HepG2 (cell line): ENCODE results near the gene PARN. TPM values are rescaled to one million over a fixed set of nuclear protein-coding genes. Genes with fewer than 3 reads are reported as not detected.

Experiments used
- CAMTA2 ChIP-seq: sonication (generic); formaldehyde crosslinking; IDR thresholded peaks from 2 replicates; pipeline ENCODE4 v1.4.0; 2020; ENCODE audit warnings: mild to moderate bottlenecking, missing genetic modification reagents, borderline replicate concordance
- HOMEZ ChIP-seq: IDR thresholded peaks from 2 replicates; pipeline ENCODE4 v1.6.1; 2016; ENCODE audit warnings: low read depth
- IRF9 ChIP-seq: sonication (generic); formaldehyde crosslinking; IDR thresholded peaks from 2 replicates; pipeline ENCODE4 v1.8.0; 2022; ENCODE audit warnings: missing genetic modification reagents, mild to moderate bottlenecking, borderline replicate concordance
- MBD4 ChIP-seq: IDR thresholded peaks from 2 replicates; pipeline ENCODE4 v1.6.1; 2012; ENCODE audit warnings: low read length, inconsistent platforms, borderline replicate concordance
- RARA ChIP-seq: IDR thresholded peaks from 2 replicates; pipeline ENCODE4 v1.6.1; 2016; ENCODE audit warnings: missing genetic modification reagents, missing compliant biosample characterization
- SP5 ChIP-seq: IDR thresholded peaks from 2 replicates; pipeline ENCODE4 v1.6.1; 2016; ENCODE audit warnings: low read depth, borderline replicate concordance
- TEAD3 ChIP-seq: optimal IDR thresholded peaks from 2 replicates; pipeline ENCODE3; 2016; ENCODE audit warnings: borderline replicate concordance
- ZBED4 ChIP-seq: sonication (generic); formaldehyde crosslinking; IDR thresholded peaks from 2 replicates; pipeline ENCODE4 v1.4.0; 2020; ENCODE audit warnings: missing genetic modification reagents, borderline replicate concordance
- ZBTB34 ChIP-seq: sonication (generic); formaldehyde crosslinking; IDR thresholded peaks from 2 replicates; pipeline ENCODE4 v1.8.0; 2022; ENCODE audit warnings: mild to moderate bottlenecking, missing genetic modification reagents
- ZBTB38 ChIP-seq: sonication (generic); formaldehyde crosslinking; IDR thresholded peaks from 2 replicates; pipeline ENCODE4 v1.5.1; 2020; ENCODE audit warnings: mild to moderate bottlenecking, missing genetic modification reagents
- ZBTB43 ChIP-seq: sonication (generic); formaldehyde crosslinking; conservative IDR thresholded peaks from 2 replicates; pipeline ENCODE4 v1.4.0; 2020; ENCODE audit warnings: missing genetic modification reagents
- ZNF20 ChIP-seq: sonication (generic); formaldehyde crosslinking; IDR thresholded peaks from 2 replicates; pipeline ENCODE4 v1.4.0; 2020; ENCODE audit warnings: mild to moderate bottlenecking, moderate library complexity, missing genetic modification reagents
- ZNF205 ChIP-seq: IDR thresholded peaks from 2 replicates; pipeline ENCODE4 v1.6.1; 2018; ENCODE audit warnings: missing biosample characterization, missing genetic modification reagents
- ZNF235 ChIP-seq: sonication (generic); formaldehyde crosslinking; IDR thresholded peaks from 2 replicates; pipeline ENCODE4 v1.8.1; 2023; ENCODE audit warnings: mild to moderate bottlenecking, missing genetic modification reagents, borderline replicate concordance
- ZNF550 ChIP-seq: sonication (generic); formaldehyde crosslinking; IDR thresholded peaks from 2 replicates; pipeline ENCODE4 v1.4.0; 2020; ENCODE audit warnings: mild to moderate bottlenecking, missing genetic modification reagents, borderline replicate concordance
- ZNF782 ChIP-seq: sonication (generic); formaldehyde crosslinking; IDR thresholded peaks from 2 replicates; pipeline ENCODE4 v1.4.0; 2020; ENCODE audit warnings: missing genetic modification reagents, mild to moderate bottlenecking, borderline replicate concordance
- polyA plus RNA-seq, 8 experiments: library from polyadenylated mRNA; depleted of rRNA in 3 of 8; stranded (reverse) in 7 of 8; unstranded in 1 of 8; fragments of >200 nt; fragmentation: Illumina TruSeq in 4 of 8; extraction: Trizol in 4 of 8; gene quantifications; 2 replicates each; pipeline versions ENCODE4 v1.2.1 to v1.2.3, GENCODE V29; 2011 to 2016; ENCODE audit warnings: low read depth in 4 of 8, missing spikeins in 1 of 8, mixed read lengths in 1 of 8; ENCODE audit not compliant: insufficient read depth in 1 of 8
- total RNA-seq, 5 experiments: library from RNA; depleted of rRNA; stranded (reverse); fragments of >200 nt; fragmentation: Illumina TruSeq; extraction: Trizol; gene quantifications; 2 replicates each; pipeline ENCODE4 v1.2.3, GENCODE V29; 2016; ENCODE audit warnings: low read depth in 1 of 5
- TF ChIP-seq, protein P1 (sequence below): IDR thresholded peaks from 2 replicates; pipeline ENCODE4 v1.6.1; 2012; ENCODE audit warnings: low read depth, low read length, improper control_type of control experiment

PARN gene
- total and polyA plus RNA-seq, 2 of the 13 experiments (the other 11 are each of a cell fraction or from before 2014, with no cell fraction given): 13.3 to 47.6 TPM

DNA sequence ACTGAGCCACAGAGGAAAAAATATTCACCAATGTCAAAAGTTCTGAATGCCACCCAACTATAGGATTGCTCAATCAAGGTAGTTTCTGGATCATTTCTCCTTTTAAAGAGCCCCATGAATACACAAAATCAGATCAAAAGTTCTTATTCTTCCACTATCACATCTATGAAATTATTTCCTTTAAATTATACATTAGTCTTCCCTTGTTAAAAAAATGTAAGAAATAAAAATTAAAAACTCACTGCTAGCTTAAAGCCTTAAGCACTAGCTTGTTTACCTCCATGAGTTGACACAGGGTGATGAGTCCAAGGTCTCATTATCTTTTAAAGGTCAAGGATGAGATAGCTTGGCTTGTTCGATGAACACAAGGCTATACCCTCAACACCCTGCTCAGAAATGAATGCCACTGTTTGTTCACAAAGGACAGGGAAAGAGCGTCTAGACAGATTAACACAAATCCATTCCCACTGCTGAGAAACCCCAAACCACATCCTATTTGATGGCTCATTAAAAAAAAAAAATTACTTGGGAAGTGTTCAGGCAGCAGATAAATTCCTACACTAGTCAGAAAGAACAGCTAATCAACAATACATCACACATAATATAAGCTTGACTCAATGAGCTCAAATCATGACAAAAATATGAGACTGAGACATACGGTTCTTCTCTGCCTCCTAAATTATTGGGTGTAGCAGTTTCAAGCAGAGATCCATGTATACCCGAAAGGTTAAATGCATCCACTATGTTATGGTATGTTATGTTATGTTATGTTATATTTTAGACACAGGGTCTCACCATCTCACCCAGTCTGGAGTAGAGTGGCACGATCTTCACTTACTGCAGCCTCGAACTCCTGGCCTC is 118.9 kb downstream of the PARN start (continued):
- TF ChIP-seq ZBED4 (CRISPR knock-in tag) (no peak), ZNF235 (no peak), CAMTA2 (CRISPR knock-in tag) (no peak), ZNF20 (CRISPR knock-in tag) (no peak), HOMEZ (CRISPR knock-in tag) (peak; percentile 90; the same call in 1 of the 2 replicates), ZBTB38 (CRISPR knock-in tag) (no peak), RARA (CRISPR knock-in tag) (peak; percentile 100), ZNF205 (CRISPR knock-in tag) (peak; percentile 89), IRF9 (CRISPR knock-in tag) (no peak), TEAD3 (CRISPR knock-in tag) (peak; percentile 95), MBD4 (0 out of 2 replicates have a peak, but pooled peaks have one; percentile 79), SP5 (CRISPR knock-in tag) (peak; percentile 79; the same call in 1 of the 2 replicates), ZBTB34 (no peak), ZBTB43 (peak; percentile 80; the same call in 1 of the 2 replicates), ZNF782 (CRISPR knock-in tag) (no peak), ZNF550 (CRISPR knock-in tag) (no peak)
- TF ChIP-seq, protein P1, sequence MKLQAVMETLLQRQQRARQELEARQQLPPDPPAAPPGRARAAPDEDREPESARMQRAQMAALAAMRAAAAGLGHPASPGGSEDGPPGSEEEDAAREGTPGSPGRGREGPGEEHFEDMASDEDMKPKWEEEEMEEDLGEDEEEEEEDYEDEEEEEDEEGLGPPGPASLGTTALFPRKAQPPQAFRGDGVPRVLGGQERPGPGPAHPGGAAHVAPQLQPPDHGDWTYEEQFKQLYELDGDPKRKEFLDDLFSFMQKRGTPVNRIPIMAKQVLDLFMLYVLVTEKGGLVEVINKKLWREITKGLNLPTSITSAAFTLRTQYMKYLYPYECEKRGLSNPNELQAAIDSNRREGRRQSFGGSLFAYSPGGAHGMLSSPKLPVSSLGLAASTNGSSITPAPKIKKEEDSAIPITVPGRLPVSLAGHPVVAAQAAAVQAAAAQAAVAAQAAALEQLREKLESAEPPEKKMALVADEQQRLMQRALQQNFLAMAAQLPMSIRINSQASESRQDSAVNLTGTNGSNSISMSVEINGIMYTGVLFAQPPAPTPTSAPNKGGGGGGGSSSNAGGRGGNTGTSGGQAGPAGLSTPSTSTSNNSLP: peak; percentile 89
